Chondrocyte (in vitro differentiated cells): ENCODE results near the gene CACNA1B. TPM values are rescaled to one million over a fixed set of nuclear protein-coding genes. Genes with fewer than 3 reads are reported as not detected.

ENCODE experiments used
- DNase-seq: peaks from one replicate; pipeline ENCODE4 v3.0.0; 2021; ENCODE audit warnings: mixed read lengths, low spot score
- H3K27ac Mint-ChIP-seq: one replicate; pipeline ENCODE4 v1.8.0; 2021; ENCODE audit warnings: mild to moderate bottlenecking, moderate library complexity, mixed read lengths; ENCODE audit not compliant: unreplicated experiment
- H3K27me3 Mint-ChIP-seq: 2 replicates; pipeline ENCODE4 v1.8.0; 2021; ENCODE audit warnings: low read depth, mixed read lengths
- H3K36me3 Mint-ChIP-seq: 2 replicates; pipeline ENCODE4 v1.8.0; 2021; ENCODE audit warnings: low read depth, mixed read lengths
- H3K4me1 Mint-ChIP-seq: 2 replicates; pipeline ENCODE4 v1.8.0; 2021; ENCODE audit warnings: low read depth, mild to moderate bottlenecking, mixed read lengths
- H3K4me3 Mint-ChIP-seq: one replicate; pipeline ENCODE4 v1.8.0; 2021; ENCODE audit warnings: mild to moderate bottlenecking, moderate library complexity, mixed read lengths; ENCODE audit not compliant: unreplicated experiment
- H3K9me3 Mint-ChIP-seq: 2 replicates; pipeline ENCODE4 v1.8.0; 2021; ENCODE audit warnings: low read depth, mixed read lengths
- total RNA-seq: library from RNA; stranded (reverse); gene quantifications from 3 replicates; pipeline ENCODE4 v1.2.1, GENCODE V29; 2021
- TF ChIP-seq, protein P1 (sequence below): fragments of 200-600 bp; sonication (generic); IDR thresholded peaks from 2 replicates; pipeline ENCODE4 v1.5.0; 2021; ENCODE audit warnings: antibody characterized with exemption, mild to moderate bottlenecking, moderate library complexity

The CACNA1B gene
- total RNA-seq, 1 donor from 2014 or later = 3.7 TPM

DNA sequence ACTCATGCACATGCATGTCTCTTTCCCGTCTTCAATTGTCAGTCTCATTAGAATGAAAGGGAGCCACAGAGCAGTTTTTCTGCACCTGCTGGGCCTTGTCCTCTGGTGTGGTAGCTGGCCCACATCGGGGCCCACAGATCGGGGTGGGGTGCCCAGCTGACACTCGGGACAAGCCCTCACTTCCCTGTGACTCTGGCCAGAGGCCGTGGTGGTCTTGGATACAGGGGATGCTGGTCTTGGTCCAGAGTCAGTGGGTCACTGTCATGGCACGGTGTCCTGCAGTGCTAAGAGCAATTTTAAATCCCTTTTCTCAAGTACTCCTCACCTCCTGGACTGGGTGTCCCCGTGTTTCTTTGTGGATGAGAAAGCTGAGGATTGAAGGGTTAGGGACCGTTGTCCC is 193.2 kb downstream of the CACNA1B start:
- no peak overlapping the region for H3K27ac Mint-ChIP-seq
- TF ChIP-seq, protein P1, sequence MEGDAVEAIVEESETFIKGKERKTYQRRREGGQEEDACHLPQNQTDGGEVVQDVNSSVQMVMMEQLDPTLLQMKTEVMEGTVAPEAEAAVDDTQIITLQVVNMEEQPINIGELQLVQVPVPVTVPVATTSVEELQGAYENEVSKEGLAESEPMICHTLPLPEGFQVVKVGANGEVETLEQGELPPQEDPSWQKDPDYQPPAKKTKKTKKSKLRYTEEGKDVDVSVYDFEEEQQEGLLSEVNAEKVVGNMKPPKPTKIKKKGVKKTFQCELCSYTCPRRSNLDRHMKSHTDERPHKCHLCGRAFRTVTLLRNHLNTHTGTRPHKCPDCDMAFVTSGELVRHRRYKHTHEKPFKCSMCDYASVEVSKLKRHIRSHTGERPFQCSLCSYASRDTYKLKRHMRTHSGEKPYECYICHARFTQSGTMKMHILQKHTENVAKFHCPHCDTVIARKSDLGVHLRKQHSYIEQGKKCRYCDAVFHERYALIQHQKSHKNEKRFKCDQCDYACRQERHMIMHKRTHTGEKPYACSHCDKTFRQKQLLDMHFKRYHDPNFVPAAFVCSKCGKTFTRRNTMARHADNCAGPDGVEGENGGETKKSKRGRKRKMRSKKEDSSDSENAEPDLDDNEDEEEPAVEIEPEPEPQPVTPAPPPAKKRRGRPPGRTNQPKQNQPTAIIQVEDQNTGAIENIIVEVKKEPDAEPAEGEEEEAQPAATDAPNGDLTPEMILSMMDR = no peak
- H3K9me3 Mint-ChIP-seq = no peaks in the 10 kb centered on the region
- no peak for DNase-seq
- H3K27me3 Mint-ChIP-seq = peaks cover 1% of the 10 kb centered on the region
- no peak overlapping the region for H3K4me3 Mint-ChIP-seq
- H3K4me1 Mint-ChIP-seq = no peaks in the 10 kb centered on the region
- no peaks in the 10 kb centered on the region for H3K36me3 Mint-ChIP-seq

DNA sequence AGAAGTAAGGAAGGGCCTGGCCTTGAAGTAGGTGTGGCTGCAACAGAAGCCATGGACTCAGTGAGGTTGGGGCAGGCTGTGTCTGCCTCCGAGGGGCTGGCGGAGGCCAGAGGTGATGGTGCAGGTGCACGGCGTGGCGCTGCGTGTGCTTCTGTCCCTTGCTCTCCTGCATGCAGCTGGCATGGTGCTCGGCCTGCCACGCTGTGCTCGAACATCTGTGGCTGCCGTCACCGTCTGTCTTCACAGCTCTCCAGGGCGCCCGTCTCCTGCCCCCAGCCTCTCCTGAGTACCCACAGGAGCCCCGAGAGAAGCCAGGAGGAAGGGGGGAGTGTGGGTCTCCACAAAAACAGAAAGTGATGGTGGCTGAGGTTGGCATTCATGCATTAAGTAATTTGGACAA is 193.7 kb downstream of the CACNA1B start:
- peaks cover 1% of the 10 kb centered on the region for H3K27me3 Mint-ChIP-seq
- H3K9me3 Mint-ChIP-seq = no peaks in the 10 kb centered on the region
- TF ChIP-seq, protein P1 = no peak
- H3K4me1 Mint-ChIP-seq = no peaks in the 10 kb centered on the region
- no peak overlapping the region for H3K27ac Mint-ChIP-seq
- no peak overlapping the region for H3K4me3 Mint-ChIP-seq
- H3K36me3 Mint-ChIP-seq = no peaks in the 10 kb centered on the region
- DNase-seq = no peak

DNA sequence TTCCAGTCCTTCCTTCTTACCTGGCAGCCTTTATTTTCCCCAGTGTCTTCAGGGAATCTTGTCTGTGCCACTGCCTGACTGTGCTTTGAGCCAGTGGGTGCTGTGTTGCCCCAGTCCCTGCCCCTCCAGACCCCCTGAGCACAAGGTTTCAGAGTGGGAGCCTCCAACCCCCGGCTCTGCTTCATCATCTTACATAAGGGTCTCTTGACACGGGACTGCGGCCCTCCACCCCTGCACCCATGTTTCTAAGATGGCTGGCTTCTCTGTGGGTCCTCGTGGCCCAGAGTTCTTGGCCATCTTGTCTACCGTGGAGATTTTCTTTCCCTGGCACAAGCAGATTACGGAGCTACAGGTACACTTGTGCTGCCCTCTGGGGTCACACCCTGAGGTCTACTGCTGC is 194.1 kb downstream of the CACNA1B start:
- DNase-seq = no peak
- no peak overlapping the region for H3K27ac Mint-ChIP-seq
- no peaks in the 10 kb centered on the region for H3K36me3 Mint-ChIP-seq
- no peaks in the 10 kb centered on the region for H3K4me1 Mint-ChIP-seq
- H3K27me3 Mint-ChIP-seq = peaks cover 1% of the 10 kb centered on the region
- H3K4me3 Mint-ChIP-seq = no peak overlapping the region
- H3K9me3 Mint-ChIP-seq = no peaks in the 10 kb centered on the region
- TF ChIP-seq, protein P1 = no peak

DNA sequence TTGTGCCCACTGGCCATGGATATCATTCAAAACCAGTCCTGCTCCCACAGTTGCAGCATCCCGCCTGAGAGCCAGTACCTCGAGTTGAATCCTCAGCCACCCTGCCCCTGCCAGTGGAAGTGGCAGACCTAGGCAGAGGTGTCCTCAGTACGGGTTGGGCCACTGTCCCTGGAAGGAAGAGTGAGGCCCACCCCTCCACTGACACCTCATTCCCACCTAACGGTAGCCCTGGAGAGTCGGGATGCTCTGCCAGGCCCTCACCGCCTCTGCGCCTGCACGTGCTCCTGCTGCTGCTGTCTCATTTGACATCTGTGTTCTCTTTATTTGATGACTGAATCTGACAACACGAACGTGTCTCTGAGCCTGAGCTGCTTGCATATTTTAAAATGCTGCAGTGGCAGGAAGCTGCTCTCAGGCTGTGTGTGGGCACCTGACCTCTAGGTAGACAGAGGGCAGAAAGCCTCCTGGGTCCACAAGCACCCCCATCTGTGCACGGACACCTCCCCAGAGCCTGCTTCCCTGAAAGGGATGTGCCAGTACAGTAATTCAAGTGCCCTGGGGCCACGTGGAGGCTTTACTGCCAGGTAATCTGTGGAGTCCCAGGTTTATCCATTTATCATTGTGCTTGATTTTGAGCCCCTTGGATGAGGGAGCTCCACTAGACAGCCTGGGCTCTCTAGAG is 194.7 kb downstream of the CACNA1B start:
- TF ChIP-seq, protein P1 = no peak
- no peak for DNase-seq
- Mint-ChIP-seq H3K36me3 (no peaks in the 10 kb centered on the region), H3K27me3 (peaks cover 1% of the 10 kb centered on the region), H3K4me1 (no peaks in the 10 kb centered on the region), H3K4me3 (no peak overlapping the region), H3K9me3 (no peaks in the 10 kb centered on the region), H3K27ac (no peak overlapping the region)

DNA sequence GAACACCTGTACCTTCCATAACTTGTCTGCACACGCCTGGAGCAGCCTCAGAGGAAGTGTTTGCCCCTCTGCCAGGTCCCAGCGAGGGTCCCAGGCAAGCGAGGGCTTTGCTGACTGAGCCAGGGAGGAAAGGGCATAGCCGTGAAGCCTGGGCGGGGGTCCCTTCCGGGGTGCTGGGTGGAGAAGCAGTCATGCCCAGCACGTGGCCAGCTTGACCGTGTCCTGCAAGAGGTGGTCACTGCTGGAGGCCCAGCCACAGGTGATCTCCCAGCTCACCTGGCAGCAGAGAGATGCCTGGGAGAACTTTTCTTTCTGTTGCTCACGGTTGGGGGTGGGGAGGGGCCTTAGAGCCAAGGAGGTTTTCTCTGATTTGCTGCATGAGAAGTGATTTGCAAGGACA is 195.3 kb downstream of the CACNA1B start:
- H3K9me3 Mint-ChIP-seq = no peaks in the 10 kb centered on the region
- no peak overlapping the region for H3K27ac Mint-ChIP-seq
- TF ChIP-seq, protein P1 = no peak
- H3K4me1 Mint-ChIP-seq = no peaks in the 10 kb centered on the region
- no peak overlapping the region for H3K4me3 Mint-ChIP-seq
- peaks cover 1% of the 10 kb centered on the region for H3K36me3 Mint-ChIP-seq
- no peak for DNase-seq
- peaks cover 1% of the 10 kb centered on the region for H3K27me3 Mint-ChIP-seq
